Activated CD4-positive, alpha-beta T cell treated with anti-CD3 and anti-CD28 coated beads, Interleukin-2, amount 50 U/mL, for 16 hours (primary cell): ENCODE measurements around the gene HIRA.
"Not testable (repeated sequence)": the region's sequence is repeated elsewhere in the genome, so short reads cannot be mapped to it uniquely, and the experiment has no call there.

ENCODE experiments used
- DNase-seq: peaks from one replicate; pipeline ENCODE4 v3.0.0-alpha.2; 2020

Gene HIRA

GRCh38 chr22:19438298-19438697 lies 6.8 kb upstream of the HIRA start:
- no peak for DNase-seq

- DNase-seq: not testable (repeated sequence)
Measured at GRCh38 chr22:19436444-19437161, 5.1 kb upstream of the HIRA start.

- no peak for DNase-seq
Measured at GRCh38 chr22:19434829-19435580, 3.5 kb upstream of the HIRA start.

- no peak for DNase-seq
Measured at GRCh38 chr22:19434401-19434800, 2.9 kb upstream of the HIRA start.

- DNase-seq: peak; percentile 96
Measured at GRCh38 chr22:19432133-19432851, 759 bp upstream of the HIRA start, which contains the start of gene MRPL40. MRPL40 (plus strand) TSS chr22:19432545; CDS start chr22:19432555, 10 bp downstream.

GRCh38 chr22:19430890-19431541 lies 517 bp downstream of the HIRA start:
- no peak for DNase-seq

- peak; percentile 57 for DNase-seq
Measured at GRCh38 chr22:19429950-19430889, 1.3 kb downstream of the HIRA start.

GRCh38 chr22:19424186-19424500 lies 7.4 kb downstream of the HIRA start:
- DNase-seq: no peak

GRCh38 chr22:19422440-19423301 lies 8.9 kb downstream of the HIRA start:
- DNase-seq: no peak

GRCh38 chr22:19420321-19420720 lies 11.2 kb downstream of the HIRA start:
- no peak for DNase-seq

- DNase-seq: peak; percentile 84
Measured at GRCh38 chr22:19419464-19420178, 11.9 kb downstream of the HIRA start.

- no peak for DNase-seq
Measured at GRCh38 chr22:19419086-19419463, 12.5 kb downstream of the HIRA start.

GRCh38 chr22:19412923-19413322 lies 18.6 kb downstream of the HIRA start:
- no peak for DNase-seq

- DNase-seq: no peak
Measured at GRCh38 chr22:19412478-19412877, 19.1 kb downstream of the HIRA start.

GRCh38 chr22:19411690-19412045 lies 19.9 kb downstream of the HIRA start:
- no peak for DNase-seq

- no peak for DNase-seq
Measured at GRCh38 chr22:19410941-19411689, 20.4 kb downstream of the HIRA start.

GRCh38 chr22:19407649-19408606 lies 23.6 kb downstream of the HIRA start:
- DNase-seq: no peak

- DNase-seq: no peak
Measured at GRCh38 chr22:19406846-19407245, 24.7 kb downstream of the HIRA start.
